Measurements from ENCODE around the gene GRAP2. TPM values are rescaled to one million over a fixed set of nuclear protein-coding genes. Genes with fewer than 3 reads are reported as not detected.

GRAP2 gene
- polyA plus RNA-seq, 1 donor (not counting 4 experiments of a cell fraction or from before 2014, with no cell fraction given), result not detected

DNA sequence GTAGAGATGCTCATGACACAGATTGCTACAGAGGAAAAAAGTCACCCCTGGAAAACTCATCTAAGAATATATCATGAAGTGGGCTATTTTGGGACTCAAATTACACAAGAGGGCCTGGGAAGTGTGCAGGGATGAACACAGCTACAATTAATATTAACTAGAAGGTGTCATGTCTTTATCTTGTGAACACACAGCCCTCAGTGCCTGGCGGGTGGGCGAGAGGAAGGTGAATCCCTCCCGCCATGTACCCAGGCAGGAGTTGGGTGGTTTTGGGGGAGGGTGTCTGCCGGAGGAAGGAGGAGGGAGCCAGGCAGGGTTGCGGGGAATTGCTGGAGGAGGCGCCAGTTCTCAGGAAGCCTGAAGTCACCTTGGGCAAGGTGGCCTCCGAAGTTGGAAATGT lies 88.7 kb downstream of the GRAP2 start:
- no peak for DNase-seq (ENCODE audit: low read depth, low spot score)

DNA sequence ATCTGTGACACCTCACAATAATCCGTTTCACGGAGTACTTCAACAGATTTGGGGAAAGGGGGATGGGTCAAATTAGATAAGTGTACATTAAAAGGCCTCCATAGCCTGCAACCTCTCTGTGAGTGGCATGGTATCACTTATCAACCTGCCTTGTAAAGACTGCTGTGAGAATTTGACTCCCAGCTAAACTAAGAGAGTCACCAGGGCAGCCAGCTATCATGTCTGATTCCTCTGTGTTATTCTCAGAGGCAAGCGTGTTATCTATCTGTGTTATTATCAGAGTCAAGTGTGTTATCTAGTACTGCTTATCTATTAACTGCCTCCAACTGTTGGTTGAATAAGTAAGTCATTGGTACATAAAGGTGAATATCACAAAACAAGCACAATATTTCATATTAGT lies 89.8 kb downstream of the GRAP2 start:
- FAIRE-seq, result no peak
- H3K4me2 ChIP-seq (ENCODE audit: control insufficient read depth, extremely low read depth, insufficient read depth, low read depth, low read length), result no peak overlapping the region
- no peak overlapping the region for H3K4me3 ChIP-seq (ENCODE audit: control insufficient read depth in 2 of 3, extremely low read depth in 1 of 3, insufficient read depth in 2 of 3, low read depth in 1 of 3, low read length in 3 of 3)
- no peak overlapping the region for H2AFZ ChIP-seq (ENCODE audit: control insufficient read depth, low read length)
- no peak overlapping the region for H3K9ac ChIP-seq (ENCODE audit: control insufficient read depth, extremely low read depth, insufficient read depth, low read length)
- no peaks in the 10 kb centered on the region for H3K36me3 ChIP-seq (ENCODE audit: control insufficient read depth in 2 of 2, extremely low read depth in 1 of 2, insufficient read depth in 2 of 2, low read length in 2 of 2)
- peaks cover 4% of the 10 kb centered on the region for H3K27me3 ChIP-seq (ENCODE audit: control insufficient read depth, extremely low read depth, insufficient read depth, low read length)
- H3K9me3 ChIP-seq (ENCODE audit: control insufficient read depth, low read depth, low read length), result no peaks in the 10 kb centered on the region
- DNase-seq (ENCODE audit: low read depth, low spot score), result no peak
- no peaks in the 10 kb centered on the region for H4K20me1 ChIP-seq (ENCODE audit: control insufficient read depth, extremely low read depth, insufficient read depth, low read length)
- no peaks in the 10 kb centered on the region for H3K9me1 ChIP-seq (ENCODE audit: control insufficient read depth, extremely low read depth, insufficient read depth, low read length)
- H3K27ac ChIP-seq (ENCODE audit: control insufficient read depth, insufficient read depth, low read length), result no peak overlapping the region
- H3K79me2 ChIP-seq (ENCODE audit: control insufficient read depth, insufficient read depth, low read length), result peaks cover 8% of the 10 kb centered on the region
- H3K4me1 ChIP-seq (ENCODE audit: control insufficient read depth, extremely low read depth, insufficient read depth, low read length), result peaks cover 17% of the 10 kb centered on the region
- TF ChIP-seq, protein P1, sequence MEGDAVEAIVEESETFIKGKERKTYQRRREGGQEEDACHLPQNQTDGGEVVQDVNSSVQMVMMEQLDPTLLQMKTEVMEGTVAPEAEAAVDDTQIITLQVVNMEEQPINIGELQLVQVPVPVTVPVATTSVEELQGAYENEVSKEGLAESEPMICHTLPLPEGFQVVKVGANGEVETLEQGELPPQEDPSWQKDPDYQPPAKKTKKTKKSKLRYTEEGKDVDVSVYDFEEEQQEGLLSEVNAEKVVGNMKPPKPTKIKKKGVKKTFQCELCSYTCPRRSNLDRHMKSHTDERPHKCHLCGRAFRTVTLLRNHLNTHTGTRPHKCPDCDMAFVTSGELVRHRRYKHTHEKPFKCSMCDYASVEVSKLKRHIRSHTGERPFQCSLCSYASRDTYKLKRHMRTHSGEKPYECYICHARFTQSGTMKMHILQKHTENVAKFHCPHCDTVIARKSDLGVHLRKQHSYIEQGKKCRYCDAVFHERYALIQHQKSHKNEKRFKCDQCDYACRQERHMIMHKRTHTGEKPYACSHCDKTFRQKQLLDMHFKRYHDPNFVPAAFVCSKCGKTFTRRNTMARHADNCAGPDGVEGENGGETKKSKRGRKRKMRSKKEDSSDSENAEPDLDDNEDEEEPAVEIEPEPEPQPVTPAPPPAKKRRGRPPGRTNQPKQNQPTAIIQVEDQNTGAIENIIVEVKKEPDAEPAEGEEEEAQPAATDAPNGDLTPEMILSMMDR (optimal IDR thresholded peaks at IDR 0.05 in 1 of 3, IDR thresholded peaks at IDR 0.05 in 1 of 3, conservative IDR thresholded peaks at IDR 0.05 in 1 of 3; ENCODE audit: extremely low read depth in 1 of 3, insufficient read depth in 2 of 3, low read length in 3 of 3), result no peak
- TF ChIP-seq EZH2 (IDR thresholded peaks at IDR 0.05; ENCODE audit: low read length), result no peak
- dilution Hi-C loops (cut with MboI; ENCODE audit: extremely low pct_ligation_motif_present, low sequenced_read_pairs), result no loop called here

More for the DNA sequence above, 88.7 kb downstream of the GRAP2 start:
- Histone ChIP-seq H3K9ac (ENCODE audit: control insufficient read depth, extremely low read depth, insufficient read depth, low read length) (no peak overlapping the region), H3K27ac (ENCODE audit: control insufficient read depth, insufficient read depth, low read length) (no peak overlapping the region), H3K9me1 (ENCODE audit: control insufficient read depth, extremely low read depth, insufficient read depth, low read length) (no peaks in the 10 kb centered on the region), H3K27me3 (ENCODE audit: control insufficient read depth, extremely low read depth, insufficient read depth, low read length) (peaks cover 4% of the 10 kb centered on the region), H2AFZ (ENCODE audit: control insufficient read depth, low read length) (no peak overlapping the region), H4K20me1 (ENCODE audit: control insufficient read depth, extremely low read depth, insufficient read depth, low read length) (no peaks in the 10 kb centered on the region), H3K4me2 (ENCODE audit: control insufficient read depth, extremely low read depth, insufficient read depth, low read depth, low read length) (no peak overlapping the region), H3K9me3 (ENCODE audit: control insufficient read depth, low read depth, low read length) (no peaks in the 10 kb centered on the region), H3K36me3 (ENCODE audit: control insufficient read depth in 2 of 2, extremely low read depth in 1 of 2, insufficient read depth in 2 of 2, low read length in 2 of 2) (no peaks in the 10 kb centered on the region), H3K79me2 (ENCODE audit: control insufficient read depth, insufficient read depth, low read length) (no peaks in the 10 kb centered on the region), H3K4me3 (ENCODE audit: control insufficient read depth in 2 of 3, extremely low read depth in 1 of 3, insufficient read depth in 2 of 3, low read depth in 1 of 3, low read length in 3 of 3) (no peak overlapping the region), H3K4me1 (ENCODE audit: control insufficient read depth, extremely low read depth, insufficient read depth, low read length) (peaks cover 28% of the 10 kb centered on the region)
- TF ChIP-seq EZH2 (IDR thresholded peaks at IDR 0.05; ENCODE audit: low read length), result no peak
- TF ChIP-seq, protein P1 (optimal IDR thresholded peaks at IDR 0.05 in 1 of 3, IDR thresholded peaks at IDR 0.05 in 1 of 3, conservative IDR thresholded peaks at IDR 0.05 in 1 of 3; ENCODE audit: extremely low read depth in 1 of 3, insufficient read depth in 2 of 3, low read length in 3 of 3), result no peak
- dilution Hi-C loops (cut with MboI; ENCODE audit: extremely low pct_ligation_motif_present, low sequenced_read_pairs), result no loop called here
- no peak for FAIRE-seq

Data from keratinocyte (primary cell).